ENCODE measurements around the gene BHLHE23. TPM values are rescaled to one million over a fixed set of nuclear protein-coding genes. Genes with fewer than 3 reads are reported as not detected.

The BHLHE23 gene
- total RNA-seq, 1 experiment from 2014 or later, result not detected

- CTCF ChIA-PET, result no interaction called here
- Mint-ChIP-seq H3K36me3 (ENCODE audit: insufficient read depth, unreplicated experiment) (no peaks in the 10 kb centered on the region), H3K4me3 (ENCODE audit: low read depth, unreplicated experiment) (no peak overlapping the region), H3K27ac (ENCODE audit: unreplicated experiment) (no peak overlapping the region), H3K9me3 (ENCODE audit: low read depth, unreplicated experiment) (no peaks in the 10 kb centered on the region), H3K27me3 (ENCODE audit: unreplicated experiment) (peaks cover 92% of the 10 kb centered on the region), H3K4me1 (ENCODE audit: low read depth, unreplicated experiment) (peaks cover 11% of the 10 kb centered on the region)
- DNase-seq, result no peak
- BruUV-seq (replicated peaks), result no TSS peak
- intact Hi-C loops (cut with micrococcal nuclease; ENCODE audit: unreplicated experiment), result no loop called here
- TF ChIP-seq CTCF (IDR thresholded peaks at IDR 0.05; ENCODE audit: unreplicated experiment), result no peak
Observed at GRCh38 chr20:63045401-63045800, 38.6 kb upstream of the BHLHE23 start.

GRCh38 chr20:63044605-63045004 is 37.8 kb upstream of the BHLHE23 start:
- Mint-ChIP-seq H3K4me1 (ENCODE audit: low read depth, unreplicated experiment) (peaks cover 11% of the 10 kb centered on the region), H3K9me3 (ENCODE audit: low read depth, unreplicated experiment) (no peaks in the 10 kb centered on the region), H3K27me3 (ENCODE audit: unreplicated experiment) (peaks cover 92% of the 10 kb centered on the region), H3K27ac (ENCODE audit: unreplicated experiment) (no peak overlapping the region), H3K4me3 (ENCODE audit: low read depth, unreplicated experiment) (no peak overlapping the region), H3K36me3 (ENCODE audit: insufficient read depth, unreplicated experiment) (no peaks in the 10 kb centered on the region)
- CTCF ChIA-PET, result no interaction called here
- no peak for TF ChIP-seq CTCF (IDR thresholded peaks at IDR 0.05; ENCODE audit: unreplicated experiment)
- DNase-seq, result no peak
- BruUV-seq (replicated peaks), result no TSS peak
- intact Hi-C loops (cut with micrococcal nuclease; ENCODE audit: unreplicated experiment), result no loop called here

GRCh38 chr20:63044204-63044600 is 37.4 kb upstream of the BHLHE23 start:
- Mint-ChIP-seq H3K36me3 (ENCODE audit: insufficient read depth, unreplicated experiment) (no peaks in the 10 kb centered on the region), H3K4me3 (ENCODE audit: low read depth, unreplicated experiment) (no peak overlapping the region), H3K9me3 (ENCODE audit: low read depth, unreplicated experiment) (no peaks in the 10 kb centered on the region), H3K27me3 (ENCODE audit: unreplicated experiment) (peaks cover 92% of the 10 kb centered on the region), H3K27ac (ENCODE audit: unreplicated experiment) (no peak overlapping the region), H3K4me1 (ENCODE audit: low read depth, unreplicated experiment) (peaks cover 11% of the 10 kb centered on the region)
- BruUV-seq (replicated peaks), result no TSS peak
- no peak for TF ChIP-seq CTCF (IDR thresholded peaks at IDR 0.05; ENCODE audit: unreplicated experiment)
- DNase-seq, result no peak
- CTCF ChIA-PET, result no interaction called here
- intact Hi-C loops (cut with micrococcal nuclease; ENCODE audit: unreplicated experiment), result no loop called here

- no TSS peak for BruUV-seq (replicated peaks)
- no peak for DNase-seq
- Mint-ChIP-seq H3K9me3 (ENCODE audit: low read depth, unreplicated experiment) (no peaks in the 10 kb centered on the region), H3K27me3 (ENCODE audit: unreplicated experiment) (peaks cover 97% of the 10 kb centered on the region), H3K4me3 (ENCODE audit: low read depth, unreplicated experiment) (no peak overlapping the region), H3K27ac (ENCODE audit: unreplicated experiment) (no peak overlapping the region), H3K4me1 (ENCODE audit: low read depth, unreplicated experiment) (peaks cover 11% of the 10 kb centered on the region), H3K36me3 (ENCODE audit: insufficient read depth, unreplicated experiment) (no peaks in the 10 kb centered on the region)
- intact Hi-C loops (cut with micrococcal nuclease; ENCODE audit: unreplicated experiment), result no loop called here
- CTCF ChIA-PET, result no interaction called here
- no peak for TF ChIP-seq CTCF (IDR thresholded peaks at IDR 0.05; ENCODE audit: unreplicated experiment)
Observed at GRCh38 chr20:63043348-63044203, 36.8 kb upstream of the BHLHE23 start.
